B cell (primary cell): ENCODE measurements around the gene BABAM2. TPM values are rescaled to one million over a fixed set of nuclear protein-coding genes. Genes with fewer than 3 reads are reported as not detected.

Experiments
- ATAC-seq: fragments of 200-7000 bp; cut with Tn5 transposase; one replicate; pipeline ENCODE4 v1.10.0; 2021; ENCODE audit warnings: low read depth, mild to moderate bottlenecking, moderate number of reproducible peaks, moderate library complexity
- CTCF ChIA-PET: fragments of 350-600 bp; sonication (Branson Sonifier 250); formaldehyde crosslinking; loops from one replicate; lab custom pipeline; 2021; ENCODE audit warnings: antibody characterized with exemption, inconsistent platforms; lab: Charles Lee
- POLR2A ChIA-PET: fragments of 350-600 bp; sonication (Branson Sonifier 250); formaldehyde crosslinking; loops from one replicate; lab custom pipeline; 2021; ENCODE audit warnings: antibody characterized with exemption; lab: Charles Lee
- DNase-seq: peaks from one replicate; pipeline ENCODE4 v3.0.0; 2013
- H2AFZ ChIP-seq: 2 replicates; pipeline ENCODE4 v1.6.1; 2012; ENCODE audit warnings: mild to moderate bottlenecking, low read depth, low read length; ENCODE audit not compliant: insufficient read depth, poor library complexity, severe bottlenecking
- H3K27ac ChIP-seq, 2 donors: 1 replicate in 1 of 2; 2 replicates in 1 of 2; pipeline ENCODE4 v1.5.1; 2012 to 2013; ENCODE audit warnings: low read length in 2 of 2, mild to moderate bottlenecking in 2 of 2, moderate library complexity in 1 of 2
- H3K27me3 ChIP-seq, 4 experiments: fragments of 200-600 bp in 1 of 4; sonication (generic) in 1 of 4; replicated peaks in 1 of 4; 1 replicate in 2 of 4; 2 replicates in 2 of 4; pipeline versions ENCODE4 v1.6.1 to v1.7.0; 2013 to 2016; ENCODE audit warnings: low read length in 3 of 4, mild to moderate bottlenecking in 2 of 4, mixed read lengths in 1 of 4, moderate library complexity in 1 of 4; ENCODE audit not compliant: insufficient read depth in 4 of 4, control insufficient read depth in 3 of 4; ENCODE audit errors: control extremely low read depth in 1 of 4
- H3K36me3 ChIP-seq, 2 experiments: replicated peaks in 1 of 2; 1 replicate in 1 of 2; 2 replicates in 1 of 2; pipeline versions ENCODE4 v1.6.1 to v1.7.1; 2013; ENCODE audit warnings: low read length in 1 of 2; ENCODE audit not compliant: insufficient read depth in 2 of 2, control insufficient read depth in 1 of 2; ENCODE audit errors: control extremely low read depth in 1 of 2, extremely low read depth in 1 of 2
- H3K4me1 ChIP-seq, 2 donors: fragments of 200-600 bp in 1 of 2; sonication (generic) in 1 of 2; 1 replicate in 1 of 2; 2 replicates in 1 of 2; pipeline versions ENCODE4 v1.5.1 to v1.6.1; 2013 to 2017; ENCODE audit warnings: low read length in 2 of 2; ENCODE audit not compliant: control insufficient read depth in 2 of 2, insufficient read depth in 2 of 2
- H3K4me2 ChIP-seq: replicated peaks from 2 replicates; pipeline ENCODE3; 2012; ENCODE audit warnings: mild to moderate bottlenecking, low read depth, low read length; ENCODE audit not compliant: poor library complexity, severe bottlenecking
- H3K4me3 ChIP-seq, 5 experiments: fragments of 200-600 bp in 1 of 5; sonication (generic) in 1 of 5; 1 replicate in 3 of 5; 2 replicates in 2 of 5; pipeline versions ENCODE4 v1.5.1 to v1.7.0; 2011 to 2016; ENCODE audit warnings: low read length in 4 of 5, mild to moderate bottlenecking in 4 of 5, low read depth in 2 of 5, control low read depth in 1 of 5, moderate library complexity in 1 of 5; ENCODE audit not compliant: insufficient read depth in 1 of 5; ENCODE audit errors: control extremely low read depth in 1 of 5, extremely low read depth in 1 of 5
- H3K79me2 ChIP-seq: fragments of 200-600 bp; sonication (generic); one replicate; pipeline ENCODE4 v1.6.0; 2016; ENCODE audit warnings: low read length; ENCODE audit not compliant: control insufficient read depth, insufficient read depth
- H3K9ac ChIP-seq: fragments of 200-600 bp; sonication (generic); 2 replicates; pipeline ENCODE4 v1.6.1; 2017; ENCODE audit warnings: mild to moderate bottlenecking, low read length, moderate library complexity
- H3K9me3 ChIP-seq, 3 donors: one replicate each; pipeline versions ENCODE4 v1.6.1 to v1.7.1; 2013; ENCODE audit warnings: low read length in 2 of 3; ENCODE audit not compliant: control insufficient read depth in 2 of 3, insufficient read depth in 1 of 3; ENCODE audit errors: control extremely low read depth in 1 of 3
- H4K20me1 ChIP-seq: 2 replicates; pipeline ENCODE4 v1.6.0; 2012; ENCODE audit warnings: mild to moderate bottlenecking, low read length; ENCODE audit not compliant: insufficient read depth, control insufficient read depth, poor library complexity, severe bottlenecking
- H3K27ac Mint-ChIP-seq: one replicate; pipeline ENCODE4 v1.8.0; 2021; ENCODE audit warnings: mixed read lengths
- H3K27me3 Mint-ChIP-seq: one replicate; pipeline ENCODE4 v1.8.0; 2021; ENCODE audit warnings: mixed read lengths
- H3K4me1 Mint-ChIP-seq: one replicate; pipeline ENCODE4 v1.8.0; 2021; ENCODE audit warnings: mixed read lengths
- H3K4me3 Mint-ChIP-seq: one replicate; pipeline ENCODE4 v1.8.0; 2021; ENCODE audit warnings: mixed read lengths
- H3K9me3 Mint-ChIP-seq: one replicate; pipeline ENCODE4 v1.8.0; 2022; ENCODE audit warnings: mixed read lengths; ENCODE audit not compliant: insufficient read depth
- EZH2 ChIP-seq: IDR thresholded peaks from 2 replicates; pipeline ENCODE4 v1.6.1; 2012; ENCODE audit warnings: borderline replicate concordance, low read depth, mild to moderate bottlenecking, moderate library complexity, low read length; ENCODE audit not compliant: insufficient read depth, poor library complexity, severe bottlenecking
- WGBS: methylation state at CpG from one replicate; pipeline ENCODE4 v1.1.5; 2013; ENCODE audit warnings: missing lambda C conversion rate; ENCODE audit not compliant: insufficient coverage; 5-methylcytosine and 5-hydroxymethylcytosine counted together
- intact Hi-C: fragments of 100-400 bp; cut with micrococcal nuclease; formaldehyde crosslinking; loops from one replicate; pipeline ENCODE4 v1.10.0; 2022
- polyA plus RNA-seq: library from polyadenylated mRNA; depleted of rRNA; stranded (reverse); fragments of >200 nt; gene quantifications from 2 replicates; pipeline ENCODE4 v1.2.3, GENCODE V29; 2012
- total RNA-seq, 2 donors: library from RNA; stranded (reverse); fragments of 120-200 nt in 1 of 2; gene quantifications; 1 replicate in 1 of 2; 2 replicates in 1 of 2; pipeline versions ENCODE4 v1.2.3 to v1.2.4, GENCODE V29; 2013 to 2022
- TF ChIP-seq, protein P1 (sequence below): fragments of 200-600 bp; IDR thresholded peaks from one replicate; pipeline ENCODE4 v1.8.0; 2022; ENCODE audit warnings: antibody characterized with exemption, mild to moderate bottlenecking

Gene BABAM2
- total and polyA plus RNA-seq, 2 donors (not counting 1 experiment from before 2014, with no cell fraction given) = 22.3 to 69.6 TPM

DNA sequence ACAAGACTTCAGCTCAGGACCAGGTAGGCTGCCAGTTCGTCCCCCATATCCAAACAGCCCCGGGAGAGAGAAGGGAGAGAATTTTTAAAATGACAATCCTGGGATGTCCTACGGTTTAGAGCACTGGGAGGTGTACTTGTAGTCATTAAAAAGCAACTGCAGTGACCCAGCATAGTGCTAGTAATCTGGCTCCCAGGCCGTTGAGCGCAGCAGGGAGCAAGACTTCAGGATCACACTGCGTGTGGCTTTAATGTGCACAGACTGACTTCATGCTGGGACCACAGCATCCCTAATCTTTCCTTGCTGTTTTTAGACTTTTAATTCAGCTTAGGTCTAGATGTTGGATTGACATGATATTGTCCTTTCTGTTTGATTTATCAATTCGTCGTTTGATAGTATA is 282.8 kb downstream of the BABAM2 start:
- no peak for ATAC-seq
- no peak overlapping the region for H3K4me3 ChIP-seq
- H3K27ac Mint-ChIP-seq = no peak overlapping the region
- TF ChIP-seq EZH2 = no peak
- TF ChIP-seq, protein P1, sequence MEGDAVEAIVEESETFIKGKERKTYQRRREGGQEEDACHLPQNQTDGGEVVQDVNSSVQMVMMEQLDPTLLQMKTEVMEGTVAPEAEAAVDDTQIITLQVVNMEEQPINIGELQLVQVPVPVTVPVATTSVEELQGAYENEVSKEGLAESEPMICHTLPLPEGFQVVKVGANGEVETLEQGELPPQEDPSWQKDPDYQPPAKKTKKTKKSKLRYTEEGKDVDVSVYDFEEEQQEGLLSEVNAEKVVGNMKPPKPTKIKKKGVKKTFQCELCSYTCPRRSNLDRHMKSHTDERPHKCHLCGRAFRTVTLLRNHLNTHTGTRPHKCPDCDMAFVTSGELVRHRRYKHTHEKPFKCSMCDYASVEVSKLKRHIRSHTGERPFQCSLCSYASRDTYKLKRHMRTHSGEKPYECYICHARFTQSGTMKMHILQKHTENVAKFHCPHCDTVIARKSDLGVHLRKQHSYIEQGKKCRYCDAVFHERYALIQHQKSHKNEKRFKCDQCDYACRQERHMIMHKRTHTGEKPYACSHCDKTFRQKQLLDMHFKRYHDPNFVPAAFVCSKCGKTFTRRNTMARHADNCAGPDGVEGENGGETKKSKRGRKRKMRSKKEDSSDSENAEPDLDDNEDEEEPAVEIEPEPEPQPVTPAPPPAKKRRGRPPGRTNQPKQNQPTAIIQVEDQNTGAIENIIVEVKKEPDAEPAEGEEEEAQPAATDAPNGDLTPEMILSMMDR = no peak
- ChIA-PET CTCF (no interaction called here), POLR2A (no interaction called here)
- H3K27me3 Mint-ChIP-seq = no peaks in the 10 kb centered on the region
- no peaks in the 10 kb centered on the region for H3K79me2 ChIP-seq
- no peaks in the 10 kb centered on the region for H3K4me1 Mint-ChIP-seq
- no peak overlapping the region for H3K27ac ChIP-seq
- no peaks in the 10 kb centered on the region for H4K20me1 ChIP-seq
- H3K4me3 Mint-ChIP-seq = no peak overlapping the region
- H2AFZ ChIP-seq = no peak overlapping the region
- peaks cover 4 to 21% (median 11%) of the 10 kb centered on the region in 3 donors for H3K9me3 ChIP-seq
- H3K27me3 ChIP-seq = no peaks in the 10 kb centered on the region
- H3K9ac ChIP-seq = no peak overlapping the region
- peaks cover 0 to 3% of the 10 kb centered on the region in 2 experiments for H3K36me3 ChIP-seq
- no peak overlapping the region for H3K4me2 ChIP-seq
- peaks cover 14% of the 10 kb centered on the region for H3K9me3 Mint-ChIP-seq
- intact Hi-C loops = no loop called here
- 81% methylated on average over 7 of the region's 8 CpGs for WGBS
- DNase-seq = no peak
- no peaks in the 10 kb centered on the region for H3K4me1 ChIP-seq

DNA sequence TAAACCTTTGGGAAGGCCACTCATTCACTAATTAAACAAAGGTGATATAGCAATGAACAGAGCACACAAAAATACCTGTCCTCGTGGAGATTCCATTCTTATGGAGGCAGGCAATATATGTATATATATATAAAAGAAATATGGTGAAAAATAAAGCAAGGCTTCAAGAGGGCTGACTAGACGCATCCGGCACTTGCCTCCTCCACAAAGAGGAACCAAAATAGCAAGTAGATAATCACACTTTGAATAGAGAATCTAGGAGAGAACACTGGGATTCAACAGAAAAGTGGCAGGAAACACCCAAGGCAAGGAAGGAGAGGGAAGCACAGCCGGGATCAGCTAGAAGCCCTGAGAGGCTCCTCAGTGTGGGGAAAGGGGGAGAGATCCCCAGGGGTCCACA is 283.7 kb downstream of the BABAM2 start:
- Mint-ChIP-seq H3K27ac (no peak overlapping the region), H3K4me1 (no peaks in the 10 kb centered on the region), H3K27me3 (no peaks in the 10 kb centered on the region), H3K9me3 (peaks cover 21% of the 10 kb centered on the region), H3K4me3 (no peak overlapping the region)
- Histone ChIP-seq H3K9me3 (peaks cover 4 to 21% (median 11%) of the 10 kb centered on the region in 3 donors), H3K4me3 (no peak overlapping the region), H3K36me3 (peaks cover 0 to 3% of the 10 kb centered on the region in 2 experiments), H2AFZ (no peak overlapping the region), H3K79me2 (no peaks in the 10 kb centered on the region), H3K27ac (no peak overlapping the region), H3K4me2 (no peak overlapping the region), H3K27me3 (no peaks in the 10 kb centered on the region), H3K4me1 (no peaks in the 10 kb centered on the region), H4K20me1 (no peaks in the 10 kb centered on the region), H3K9ac (no peak overlapping the region)
- ChIA-PET POLR2A (no interaction called here), CTCF (no interaction called here)
- WGBS = no CpG with 5 or more reads among the region's 4 CpGs
- no peak for ATAC-seq
- DNase-seq = no peak
- TF ChIP-seq, protein P1 = no peak
- no peak for TF ChIP-seq EZH2
- intact Hi-C loops = no loop called here
